ENCODE results near the gene BID. TPM values are rescaled to one million over a fixed set of nuclear protein-coding genes. Genes with fewer than 3 reads are reported as not detected.

BID gene
- total RNA-seq, 1 donor from 2014 or later = 35.1 TPM

DNA sequence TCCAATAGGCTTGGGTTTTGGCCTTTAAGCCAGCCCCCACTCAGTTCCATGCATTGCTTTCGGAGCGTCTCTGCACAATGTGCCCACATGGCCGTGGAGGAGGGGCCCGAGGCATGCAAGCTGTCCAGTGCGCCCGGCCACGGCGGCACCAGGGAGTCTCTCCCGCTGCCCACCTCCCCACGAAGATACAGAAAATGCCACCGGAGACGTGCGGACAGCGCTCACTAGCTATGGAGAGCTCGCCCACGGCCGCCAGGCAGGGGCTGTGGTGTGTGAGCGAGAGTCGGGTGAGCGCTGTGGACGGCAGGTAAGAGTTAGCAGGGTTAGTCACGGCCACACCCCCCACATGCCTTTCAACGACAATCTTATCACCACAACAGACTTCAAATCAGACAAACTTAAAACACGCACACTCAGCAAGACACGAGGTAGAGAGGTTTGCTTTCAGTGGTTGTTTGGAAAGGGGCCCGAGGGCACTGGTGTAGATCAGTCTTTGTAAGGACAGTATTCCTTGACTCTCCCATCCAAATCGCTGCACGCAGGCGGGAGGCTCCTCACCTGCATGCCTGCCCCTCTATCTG, 18.7 kb upstream of the BID start:
- H3K4me2 ChIP-seq (ENCODE audit: low read length) = no peak overlapping the region
- no peaks in the 10 kb centered on the region for H3K4me1 ChIP-seq (ENCODE audit: insufficient read depth, low read length)
- no peak overlapping the region for H3K4me3 ChIP-seq (ENCODE audit: insufficient read depth, low read depth, low read length)
- H3K27ac ChIP-seq (ENCODE audit: low read depth, low read length) = no peak overlapping the region
- Mint-ChIP-seq H3K9me3 (ENCODE audit: unreplicated experiment) (no peaks in the 10 kb centered on the region), H3K27ac (ENCODE audit: unreplicated experiment) (no peak overlapping the region), H3K4me1 (ENCODE audit: low read depth, unreplicated experiment) (no peaks in the 10 kb centered on the region), H3K4me3 (ENCODE audit: unreplicated experiment) (no peak overlapping the region), H3K27me3 (ENCODE audit: low read depth, unreplicated experiment) (no peaks in the 10 kb centered on the region), H3K36me3 (ENCODE audit: low read depth, unreplicated experiment) (peaks cover 18% of the 10 kb centered on the region)
- DNase-seq (ENCODE audit: low read depth) (no peak), FAIRE-seq (no peak)
- no peaks in the 10 kb centered on the region for H4K20me1 ChIP-seq (ENCODE audit: insufficient read depth, low read length)
- H3K9me3 ChIP-seq (ENCODE audit: insufficient read depth, low read depth, low read length) = no peaks in the 10 kb centered on the region
- H3K9ac ChIP-seq (ENCODE audit: low read length) = no peak overlapping the region
- H3K79me2 ChIP-seq (ENCODE audit: insufficient read depth, low read length) = no peaks in the 10 kb centered on the region
- no peak for TF ChIP-seq EZH2 (IDR thresholded peaks at IDR 0.05; ENCODE audit: insufficient read depth, low read length)
- TF ChIP-seq, protein P1, sequence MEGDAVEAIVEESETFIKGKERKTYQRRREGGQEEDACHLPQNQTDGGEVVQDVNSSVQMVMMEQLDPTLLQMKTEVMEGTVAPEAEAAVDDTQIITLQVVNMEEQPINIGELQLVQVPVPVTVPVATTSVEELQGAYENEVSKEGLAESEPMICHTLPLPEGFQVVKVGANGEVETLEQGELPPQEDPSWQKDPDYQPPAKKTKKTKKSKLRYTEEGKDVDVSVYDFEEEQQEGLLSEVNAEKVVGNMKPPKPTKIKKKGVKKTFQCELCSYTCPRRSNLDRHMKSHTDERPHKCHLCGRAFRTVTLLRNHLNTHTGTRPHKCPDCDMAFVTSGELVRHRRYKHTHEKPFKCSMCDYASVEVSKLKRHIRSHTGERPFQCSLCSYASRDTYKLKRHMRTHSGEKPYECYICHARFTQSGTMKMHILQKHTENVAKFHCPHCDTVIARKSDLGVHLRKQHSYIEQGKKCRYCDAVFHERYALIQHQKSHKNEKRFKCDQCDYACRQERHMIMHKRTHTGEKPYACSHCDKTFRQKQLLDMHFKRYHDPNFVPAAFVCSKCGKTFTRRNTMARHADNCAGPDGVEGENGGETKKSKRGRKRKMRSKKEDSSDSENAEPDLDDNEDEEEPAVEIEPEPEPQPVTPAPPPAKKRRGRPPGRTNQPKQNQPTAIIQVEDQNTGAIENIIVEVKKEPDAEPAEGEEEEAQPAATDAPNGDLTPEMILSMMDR (IDR thresholded peaks at IDR 0.05; ENCODE audit: insufficient read depth, low read depth, low read length) = no peak
- no peak overlapping the region for H2AFZ ChIP-seq (ENCODE audit: low read depth, low read length)
- H3K36me3 ChIP-seq (ENCODE audit: insufficient read depth, low read length) = no peaks in the 10 kb centered on the region
- H3K27me3 ChIP-seq (ENCODE audit: insufficient read depth, low read length) = no peaks in the 10 kb centered on the region

DNA sequence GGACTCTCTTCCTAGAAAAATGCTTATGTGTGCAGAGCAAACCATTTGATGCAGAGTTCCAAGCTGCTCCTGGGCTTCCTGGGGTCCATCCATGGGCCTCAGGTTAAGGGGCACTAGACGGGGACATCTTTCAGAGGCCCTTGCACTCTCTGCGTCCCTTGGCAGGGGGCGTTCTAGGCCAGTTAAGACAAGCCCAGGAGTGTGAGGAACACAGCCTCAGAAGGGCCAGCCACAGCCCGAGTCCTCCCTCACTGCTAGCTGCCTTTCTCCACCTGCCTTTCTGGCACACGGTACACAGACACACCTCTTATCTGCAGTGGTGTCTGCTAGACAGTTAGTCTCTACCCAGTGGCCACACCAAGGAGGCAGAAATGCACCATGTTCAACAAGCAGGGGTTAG, 18.0 kb upstream of the BID start:
- Mint-ChIP-seq H3K27ac (ENCODE audit: unreplicated experiment) (no peak overlapping the region), H3K4me1 (ENCODE audit: low read depth, unreplicated experiment) (peaks cover under 1% of the 10 kb centered on the region), H3K4me3 (ENCODE audit: unreplicated experiment) (no peak overlapping the region), H3K36me3 (ENCODE audit: low read depth, unreplicated experiment) (peaks cover 18% of the 10 kb centered on the region), H3K27me3 (ENCODE audit: low read depth, unreplicated experiment) (no peaks in the 10 kb centered on the region), H3K9me3 (ENCODE audit: unreplicated experiment) (no peaks in the 10 kb centered on the region)
- Histone ChIP-seq H3K4me1 (ENCODE audit: insufficient read depth, low read length) (no peaks in the 10 kb centered on the region), H3K9ac (ENCODE audit: low read length) (no peak overlapping the region), H3K9me3 (ENCODE audit: insufficient read depth, low read depth, low read length) (no peaks in the 10 kb centered on the region), H3K4me3 (ENCODE audit: insufficient read depth, low read depth, low read length) (no peak overlapping the region), H3K36me3 (ENCODE audit: insufficient read depth, low read length) (no peaks in the 10 kb centered on the region), H3K4me2 (ENCODE audit: low read length) (no peak overlapping the region), H3K27me3 (ENCODE audit: insufficient read depth, low read length) (no peaks in the 10 kb centered on the region), H3K79me2 (ENCODE audit: insufficient read depth, low read length) (no peaks in the 10 kb centered on the region), H2AFZ (ENCODE audit: low read depth, low read length) (no peak overlapping the region), H3K27ac (ENCODE audit: low read depth, low read length) (no peak overlapping the region), H4K20me1 (ENCODE audit: insufficient read depth, low read length) (no peaks in the 10 kb centered on the region)
- FAIRE-seq (no peak), DNase-seq (ENCODE audit: low read depth) (no peak)
- no peak for TF ChIP-seq EZH2 (IDR thresholded peaks at IDR 0.05; ENCODE audit: insufficient read depth, low read length)
- TF ChIP-seq, protein P1 (IDR thresholded peaks at IDR 0.05; ENCODE audit: insufficient read depth, low read depth, low read length) = no peak

DNA sequence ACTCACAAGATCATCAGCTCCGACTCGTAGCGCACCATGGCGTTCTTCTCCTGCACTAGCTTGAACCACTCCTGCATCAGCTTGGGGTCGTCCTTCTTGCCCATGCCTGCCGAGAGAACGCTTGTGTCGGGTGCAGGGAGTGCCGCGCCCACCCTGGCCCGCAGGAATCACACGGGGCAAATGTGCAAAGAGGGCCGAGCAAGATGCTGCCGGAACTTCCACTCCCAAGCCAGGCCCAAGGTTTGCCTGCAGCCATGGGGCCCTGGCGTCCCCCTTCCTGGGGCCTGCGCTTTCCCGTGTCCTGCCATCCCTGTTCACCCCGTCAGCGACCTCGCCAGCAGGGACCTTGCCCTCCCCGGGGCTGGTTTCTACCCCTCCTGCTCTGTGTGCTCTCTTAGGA, 16.9 kb upstream of the BID start:
- H3K27ac ChIP-seq (ENCODE audit: low read depth, low read length) = no peak overlapping the region
- Mint-ChIP-seq H3K4me3 (ENCODE audit: unreplicated experiment) (no peak overlapping the region), H3K36me3 (ENCODE audit: low read depth, unreplicated experiment) (peaks cover 16% of the 10 kb centered on the region), H3K4me1 (ENCODE audit: low read depth, unreplicated experiment) (peaks cover 5% of the 10 kb centered on the region), H3K9me3 (ENCODE audit: unreplicated experiment) (no peaks in the 10 kb centered on the region), H3K27ac (ENCODE audit: unreplicated experiment) (peak overlapping the region; percentile 53), H3K27me3 (ENCODE audit: low read depth, unreplicated experiment) (no peaks in the 10 kb centered on the region)
- peaks cover 3% of the 10 kb centered on the region for H3K4me1 ChIP-seq (ENCODE audit: insufficient read depth, low read length)
- no peak overlapping the region for H3K9ac ChIP-seq (ENCODE audit: low read length)
- H3K36me3 ChIP-seq (ENCODE audit: insufficient read depth, low read length) = no peaks in the 10 kb centered on the region
- H3K4me3 ChIP-seq (ENCODE audit: insufficient read depth, low read depth, low read length) = no peak overlapping the region
- no peak for DNase-seq (ENCODE audit: low read depth)
- no peak for FAIRE-seq
- H4K20me1 ChIP-seq (ENCODE audit: insufficient read depth, low read length) = no peaks in the 10 kb centered on the region
- no peak overlapping the region for H3K4me2 ChIP-seq (ENCODE audit: low read length)
- no peaks in the 10 kb centered on the region for H3K9me3 ChIP-seq (ENCODE audit: insufficient read depth, low read depth, low read length)
- TF ChIP-seq, protein P1 (IDR thresholded peaks at IDR 0.05; ENCODE audit: insufficient read depth, low read depth, low read length) = no peak
- no peak for TF ChIP-seq EZH2 (IDR thresholded peaks at IDR 0.05; ENCODE audit: insufficient read depth, low read length)
- no peak overlapping the region for H2AFZ ChIP-seq (ENCODE audit: low read depth, low read length)
- no peaks in the 10 kb centered on the region for H3K27me3 ChIP-seq (ENCODE audit: insufficient read depth, low read length)
- no peaks in the 10 kb centered on the region for H3K79me2 ChIP-seq (ENCODE audit: insufficient read depth, low read length)
